Stimulated activated CD4-positive, alpha-beta T cell treated with anti-CD3 and anti-CD28 coated beads, TNF-alpha, amount 100 ng/mL, for 48 hours (primary cell): ENCODE results near the gene RNU5B-1.
A peak's percentile ranks its signal among the peaks of the same experiment; 100 is the strongest.
"Not testable (repeated sequence)": the region's sequence is repeated elsewhere in the genome, so short reads cannot be mapped to it uniquely, and the experiment has no call there.

Experiments used
- DNase-seq, 3 donors: peaks; one replicate each; pipeline ENCODE4 v3.0.0-alpha.2; 2020; ENCODE audit warnings: low read depth in 3 of 3

Gene RNU5B-1

GRCh38 chr15:65304381-65305149, at the start of gene RNU5B-1:
Gene RNU5B-1 (plus strand): TSS chr15:65304677.
- peak; percentile 66 to 77 (median 73) for DNase-seq

DNA sequence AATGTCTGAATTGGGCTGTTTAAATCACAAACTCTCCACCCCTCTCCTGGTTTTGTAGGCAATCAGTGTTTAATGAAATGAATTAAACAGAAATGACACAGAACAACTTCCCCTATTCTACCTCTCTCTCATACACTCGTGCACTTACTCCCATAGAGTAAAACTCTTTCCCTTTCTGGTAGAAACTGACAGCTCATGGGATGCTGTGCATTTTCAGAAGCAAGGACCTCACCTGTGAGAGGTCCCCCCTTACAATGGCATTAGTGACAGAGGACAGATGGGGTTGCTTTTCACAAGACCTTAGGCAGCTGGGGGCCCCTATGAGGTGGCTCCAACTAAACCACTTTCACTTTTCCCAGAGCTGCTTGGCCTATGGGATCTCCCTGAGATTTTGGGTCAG, 49.7 kb upstream of the RNU5B-1 start:
- no peak for DNase-seq

DNA sequence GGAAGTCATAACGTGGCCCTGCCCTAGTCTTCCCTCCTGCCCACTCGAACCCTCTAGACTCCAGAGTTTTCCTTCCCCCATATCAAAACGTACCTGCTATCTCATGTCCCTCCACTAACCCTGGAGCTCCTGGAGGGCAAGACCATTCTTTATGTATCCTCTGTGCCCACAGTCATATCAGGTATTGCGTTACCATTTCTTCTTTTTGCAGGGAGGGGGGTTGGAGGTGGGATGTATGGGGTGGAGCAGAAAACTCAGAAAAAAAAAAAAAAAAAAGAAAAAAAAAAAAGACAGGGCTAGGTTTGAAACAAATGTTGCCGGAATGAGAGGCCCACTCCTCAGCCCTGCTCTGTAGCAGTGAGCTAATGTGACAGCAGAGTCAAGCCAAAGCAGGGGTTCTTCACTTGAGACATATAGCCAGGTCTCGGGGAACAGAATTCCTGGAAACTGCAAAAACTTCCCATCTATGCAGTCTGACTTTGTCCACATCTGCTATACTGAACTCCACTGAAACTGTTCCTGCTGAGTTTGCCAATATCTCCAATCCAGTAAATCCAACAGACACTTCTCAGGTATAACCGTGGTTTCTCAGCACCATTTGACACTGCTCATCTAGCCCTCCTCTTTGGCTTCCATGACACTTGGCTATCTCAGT, 48.9 kb upstream of the RNU5B-1 start:
- no peak for DNase-seq

DNA sequence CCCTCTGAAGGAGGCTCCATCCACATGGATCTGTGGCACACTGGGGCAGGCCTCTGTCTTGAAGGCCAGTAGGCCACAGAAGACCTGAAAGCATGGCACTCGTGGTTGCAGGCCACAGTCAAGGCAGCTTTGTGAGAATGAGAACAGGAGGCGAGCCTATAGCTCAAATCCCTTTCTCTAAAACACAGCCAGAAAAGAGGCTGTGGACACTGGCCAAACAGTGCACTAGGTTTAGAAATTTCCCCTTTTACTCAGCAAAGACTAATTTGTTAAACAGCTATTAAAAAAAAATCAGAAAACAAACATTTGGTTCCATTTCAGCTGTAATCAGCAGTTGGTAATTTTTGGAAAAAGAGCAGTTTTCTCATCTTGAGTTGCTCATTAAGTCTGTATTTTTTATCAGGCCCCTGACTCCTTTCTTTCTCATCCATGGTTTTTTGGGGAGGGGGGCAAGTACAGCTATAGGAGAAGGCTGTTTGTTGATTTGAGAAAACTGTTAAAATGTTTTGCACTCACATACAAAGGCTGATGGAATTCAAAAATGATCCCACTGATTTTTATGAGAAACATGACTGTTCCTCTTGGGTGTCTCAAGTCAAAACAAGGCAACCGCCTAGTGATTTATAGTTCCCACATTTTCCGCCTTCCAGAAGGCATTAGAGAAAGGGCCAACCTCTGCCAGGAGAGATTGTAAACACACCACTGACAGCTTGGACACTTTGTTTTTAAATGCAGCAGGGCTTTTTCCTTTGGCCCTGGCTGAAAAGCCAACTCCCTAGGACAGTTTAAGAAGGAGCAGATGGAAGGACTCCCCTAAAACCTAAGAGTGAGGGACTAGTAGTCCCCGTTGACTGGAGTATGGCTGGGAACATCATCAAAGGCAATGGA, 45.9 kb upstream of the RNU5B-1 start:
- no peak for DNase-seq

GRCh38 chr15:65259367-65259797, 45.1 kb upstream of the RNU5B-1 start:
- DNase-seq: no peak

GRCh38 chr15:65260968-65261367, 43.5 kb upstream of the RNU5B-1 start:
- no peak for DNase-seq

GRCh38 chr15:65263313-65263712, 41.2 kb upstream of the RNU5B-1 start:
- no peak for DNase-seq

- no peak for DNase-seq
These were observed 39.5 kb upstream of the RNU5B-1 start for GRCh38 chr15:65264863-65265430.

DNA sequence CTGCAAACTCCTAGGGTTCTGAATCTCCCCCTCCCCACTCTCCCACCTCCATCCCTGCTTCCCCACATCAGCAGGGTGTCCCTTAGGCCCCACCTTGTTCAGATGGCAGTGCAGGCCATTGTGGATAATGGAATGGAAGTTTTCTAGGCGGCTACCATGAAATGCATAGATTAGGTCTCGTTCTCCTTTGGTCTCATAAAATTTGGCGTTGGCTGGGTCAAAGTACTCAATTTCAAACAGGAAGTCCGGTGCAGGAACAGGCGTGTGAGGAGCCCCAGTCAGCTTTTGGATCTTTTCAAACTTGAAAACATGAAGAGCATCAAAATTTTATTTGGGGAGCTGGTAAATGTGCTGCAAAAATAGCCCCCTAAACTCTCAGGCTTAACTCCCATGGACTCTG, 38.0 kb upstream of the RNU5B-1 start:
- no peak for DNase-seq

GRCh38 chr15:65268411-65268810, 36.1 kb upstream of the RNU5B-1 start:
- no peak for DNase-seq

DNA sequence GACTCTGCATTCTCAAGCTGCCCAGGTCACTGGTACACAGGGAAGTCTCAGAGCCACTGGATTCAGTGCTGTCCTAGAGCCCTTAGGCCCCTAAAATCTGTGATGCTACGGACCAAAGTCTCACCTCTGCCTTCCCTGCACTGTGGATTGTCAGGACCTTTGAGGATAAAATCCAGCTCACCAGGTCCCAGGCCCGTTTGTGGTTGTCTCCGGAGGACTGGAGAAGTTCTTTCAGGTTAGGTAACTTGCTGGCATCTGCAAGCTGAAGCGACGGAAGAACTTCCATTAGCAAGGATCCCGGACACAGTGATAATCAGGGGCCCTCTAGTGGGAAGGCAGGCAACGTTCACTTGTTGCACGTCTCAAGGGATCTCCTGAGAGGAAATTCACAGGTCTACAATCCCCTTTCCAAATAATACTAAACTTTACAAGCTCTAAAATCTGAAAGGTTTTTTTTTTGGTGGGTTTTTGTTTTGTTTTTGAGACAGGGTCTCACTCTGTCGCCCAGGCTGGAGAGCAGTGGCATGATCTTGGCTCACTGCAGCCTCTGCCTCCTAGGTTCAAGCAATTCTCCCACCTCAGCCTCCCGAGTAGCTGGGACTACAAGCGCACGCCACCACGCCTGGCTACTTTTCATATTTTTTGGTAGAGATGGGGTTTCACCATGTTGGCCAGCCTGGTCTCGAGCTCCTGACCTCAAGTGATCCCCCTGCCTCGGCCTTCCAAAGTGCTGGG, 33.5 kb upstream of the RNU5B-1 start:
- DNase-seq: not testable (repeated sequence)

DNA sequence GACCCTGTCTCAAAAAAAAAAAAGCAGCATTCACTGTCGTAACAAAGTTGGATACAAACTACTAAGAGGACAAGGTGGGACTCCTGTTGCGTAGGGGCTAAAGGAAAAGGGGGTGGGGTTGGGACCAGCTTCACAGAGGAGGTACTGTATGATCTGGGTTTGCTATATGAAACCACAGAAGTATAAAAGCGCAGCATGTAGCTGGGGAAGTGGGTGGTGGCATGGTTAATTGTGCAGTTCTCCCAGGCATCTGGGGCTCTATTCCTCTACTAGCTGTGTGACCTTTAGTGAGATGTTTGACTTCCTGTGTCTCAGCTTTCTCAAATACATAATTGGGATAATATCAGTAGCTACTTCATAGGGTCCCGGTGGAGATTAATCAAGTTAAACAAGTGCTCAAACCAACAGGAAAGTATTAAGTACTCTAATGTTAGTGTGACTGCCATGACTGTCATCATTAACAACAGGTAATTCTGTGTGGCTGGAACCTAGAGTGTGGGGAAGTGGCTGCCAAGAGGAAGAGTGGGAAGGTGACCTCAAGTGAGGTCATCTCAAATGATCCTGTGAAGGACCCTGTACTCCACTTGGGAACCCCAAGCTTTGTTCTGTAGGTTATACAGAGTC, 29.3 kb upstream of the RNU5B-1 start:
- no peak for DNase-seq

DNA sequence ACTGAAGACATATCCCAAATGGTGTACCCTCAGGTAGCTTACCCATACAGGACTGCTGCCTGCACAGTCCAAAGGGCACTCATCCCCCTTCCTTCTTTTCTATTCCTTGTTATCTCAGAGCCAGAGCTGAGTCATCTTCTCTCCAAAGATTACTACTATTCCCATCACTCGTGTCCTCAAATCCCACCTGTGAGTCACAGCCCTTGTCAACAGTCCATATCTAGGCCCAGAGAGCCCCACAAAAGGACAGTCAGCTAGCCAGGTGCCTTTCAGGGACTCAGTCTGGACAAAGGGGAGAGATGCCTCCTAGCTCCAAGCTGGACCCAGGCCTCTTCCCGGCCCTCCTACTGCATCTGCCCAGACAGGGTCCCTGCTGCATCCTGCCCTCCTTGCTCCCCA, 28.8 kb upstream of the RNU5B-1 start:
- DNase-seq: no peak

- no peak for DNase-seq
These were observed 27.5 kb upstream of the RNU5B-1 start for GRCh38 chr15:65277015-65277414.

DNA sequence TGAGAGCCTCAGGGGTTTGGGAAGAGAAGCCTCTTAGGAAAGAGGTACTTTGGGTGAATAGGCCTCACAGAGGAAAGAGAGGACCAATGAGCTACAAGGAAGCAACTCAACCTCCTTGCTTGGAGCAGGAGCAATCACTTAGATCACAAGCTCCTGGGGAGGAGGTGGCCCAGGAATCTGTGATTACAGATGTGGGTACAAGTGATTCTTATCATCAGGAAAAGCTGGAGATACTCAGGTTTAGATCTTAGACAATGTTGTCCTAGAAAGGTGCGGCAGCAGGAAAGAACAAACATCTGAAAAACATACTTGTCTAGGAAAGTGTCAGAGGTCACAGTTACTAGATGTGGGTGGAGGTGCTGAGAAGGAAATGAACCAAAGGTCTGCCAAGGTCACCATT, 26.0 kb upstream of the RNU5B-1 start:
- DNase-seq: no peak

DNA sequence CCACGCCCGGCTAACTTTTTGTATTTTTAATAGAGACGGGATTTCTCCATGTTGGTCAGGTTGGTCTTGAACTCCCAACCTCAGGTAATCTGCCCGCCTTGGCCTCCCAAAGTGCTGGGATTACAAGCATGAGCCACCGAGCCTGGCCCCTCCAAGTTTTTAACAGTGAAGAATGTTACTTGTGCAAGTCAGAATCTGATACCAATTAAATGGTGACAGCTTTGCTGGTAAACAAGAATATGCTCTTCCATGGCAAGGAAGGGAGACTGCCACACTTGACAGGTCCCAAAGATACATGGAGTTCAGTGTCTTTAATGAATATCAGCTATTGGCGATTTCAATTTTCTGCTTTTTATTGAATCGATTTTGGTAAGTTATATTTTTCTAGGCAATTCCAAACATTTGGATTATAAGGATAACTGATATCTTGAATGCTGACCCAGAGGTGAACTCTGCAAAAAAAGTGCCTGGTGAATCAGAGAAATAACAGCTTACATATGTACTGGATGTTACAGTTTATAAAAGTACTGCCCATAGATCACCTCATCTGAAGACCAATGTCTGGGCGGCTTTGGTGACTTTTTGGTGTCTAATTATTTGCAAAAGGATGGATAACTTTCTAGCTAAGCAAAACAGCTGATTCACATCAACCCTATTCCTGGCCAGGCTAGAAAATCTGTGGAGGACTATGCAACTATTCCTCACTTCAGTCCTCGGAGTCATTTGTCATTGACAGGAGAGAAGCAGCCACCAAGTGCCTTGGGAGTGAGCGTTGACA, 19.0 kb upstream of the RNU5B-1 start:
- no peak for DNase-seq

GRCh38 chr15:65286069-65286703, 18.3 kb upstream of the RNU5B-1 start:
- DNase-seq: no peak

- DNase-seq: peak; percentile 84 to 90 (median 87)
These were observed 17.6 kb upstream of the RNU5B-1 start, which contains the start of gene PARP16 for GRCh38 chr15:65286704-65287519. Gene PARP16 (minus strand): TSS chr15:65286883. CDS start chr15:65286426, 457 bp downstream.

- no peak for DNase-seq
These were observed 17.0 kb upstream of the RNU5B-1 start for GRCh38 chr15:65287520-65287855.
